Bone marrow (tissue), 2 donors: ENCODE data around the gene GRID1.
"Not testable (repeated sequence)": the region's sequence is repeated elsewhere in the genome, so short reads cannot be mapped to it uniquely, and the experiment has no call there.

ENCODE experiments used
- DNase-seq, 2 donors: peaks; one replicate each; lab custom pipeline; 2025; lab: John Stamatoyannopoulos, UW

Gene GRID1

DNA sequence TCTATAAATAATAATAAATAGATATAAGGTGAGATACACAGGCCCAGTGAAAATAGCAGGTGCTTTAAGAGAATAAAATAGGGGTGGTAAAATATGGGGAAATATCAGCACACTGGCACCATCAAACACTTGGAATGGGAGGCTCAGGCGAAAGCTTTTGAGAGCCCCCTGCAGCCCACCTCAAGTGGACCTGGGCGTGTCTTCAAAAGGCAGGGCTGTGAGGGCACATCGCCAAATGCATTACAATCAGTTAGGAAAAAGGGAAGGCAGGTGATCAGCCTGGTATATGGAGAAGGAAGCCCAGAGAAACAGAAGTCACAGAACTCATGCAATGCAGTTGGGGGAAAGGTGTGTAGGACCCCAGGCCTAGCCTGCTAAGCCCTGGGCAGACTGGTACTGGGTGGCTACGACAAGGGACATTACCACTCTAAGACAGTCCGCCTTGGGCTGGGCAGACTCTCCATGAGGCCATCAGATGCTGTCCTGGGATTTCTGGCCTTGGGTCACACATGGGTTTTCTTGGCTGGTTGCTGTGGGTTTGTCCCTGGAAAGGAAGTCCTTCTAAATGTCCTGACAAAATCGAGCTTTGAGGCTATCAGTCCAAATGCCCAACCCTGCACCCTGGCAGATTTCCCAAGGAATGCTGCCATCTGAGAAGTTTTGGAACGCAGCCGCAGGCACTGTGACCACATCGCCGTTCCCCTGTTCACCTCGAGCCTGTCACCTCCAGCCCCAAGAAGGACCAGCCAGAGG, 330.6 kb downstream of the GRID1 start:
- no peak for DNase-seq

GRCh38 chr10:86034710-86035109, 331.9 kb downstream of the GRID1 start:
- DNase-seq: no peak

DNA sequence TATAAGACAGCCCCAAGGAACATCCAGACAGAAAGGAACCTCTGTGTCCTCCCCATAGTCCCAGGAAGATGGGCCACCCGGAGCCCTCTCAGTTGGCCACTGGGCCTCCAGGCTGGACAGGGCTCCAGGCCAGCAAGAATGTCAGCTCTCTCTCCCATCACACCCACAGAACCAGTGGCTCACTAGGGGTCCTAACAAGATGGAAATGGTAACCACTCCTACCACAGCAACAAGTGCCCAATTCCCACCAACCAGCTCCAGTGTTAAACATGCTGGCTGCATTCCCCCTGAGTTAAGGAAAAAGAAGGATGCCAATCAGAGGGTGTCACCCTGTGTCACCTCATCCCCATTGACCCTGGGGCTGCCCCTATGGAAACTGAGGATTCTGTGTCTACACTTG, 333.0 kb downstream of the GRID1 start:
- DNase-seq: no peak

DNA sequence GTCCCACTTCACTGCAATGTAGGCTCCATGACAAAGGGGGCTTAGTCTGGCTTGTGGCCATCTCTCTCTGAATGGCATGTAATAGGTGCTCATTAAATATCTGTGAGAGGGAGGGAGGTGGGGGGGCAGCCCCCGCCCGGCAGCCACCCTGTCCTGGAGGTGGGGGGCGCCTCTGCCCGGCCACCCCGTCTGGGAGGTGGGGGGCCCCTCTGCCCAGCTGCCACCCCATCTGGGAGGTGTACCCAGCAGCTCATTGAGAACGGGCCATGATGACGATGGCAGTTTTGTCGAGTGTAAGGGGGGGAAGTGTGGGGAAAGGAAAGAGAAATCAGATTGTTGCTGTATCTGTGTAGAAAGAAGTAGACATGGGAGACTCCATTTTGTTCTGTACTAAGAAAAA, 334.5 kb downstream of the GRID1 start:
- not testable (repeated sequence) for DNase-seq

DNA sequence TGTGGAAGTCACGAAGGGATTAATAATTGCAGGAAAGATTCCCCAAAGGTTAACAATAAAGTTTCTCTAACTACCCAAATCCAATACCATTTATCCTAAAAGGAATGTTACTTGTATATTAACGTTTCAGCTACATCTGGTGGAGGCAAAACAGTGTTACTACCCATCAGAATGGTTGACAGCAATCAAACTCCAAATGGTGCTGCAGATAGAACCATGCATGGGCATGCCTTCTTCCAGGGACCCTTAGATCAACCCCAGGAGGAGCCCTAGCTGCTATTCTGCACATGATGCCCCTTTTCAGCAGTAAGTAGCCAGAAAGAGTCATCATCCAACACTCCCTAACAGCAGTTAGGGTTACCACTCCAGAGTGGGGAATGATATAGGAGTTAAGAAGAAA, 336.3 kb downstream of the GRID1 start:
- no peak for DNase-seq

DNA sequence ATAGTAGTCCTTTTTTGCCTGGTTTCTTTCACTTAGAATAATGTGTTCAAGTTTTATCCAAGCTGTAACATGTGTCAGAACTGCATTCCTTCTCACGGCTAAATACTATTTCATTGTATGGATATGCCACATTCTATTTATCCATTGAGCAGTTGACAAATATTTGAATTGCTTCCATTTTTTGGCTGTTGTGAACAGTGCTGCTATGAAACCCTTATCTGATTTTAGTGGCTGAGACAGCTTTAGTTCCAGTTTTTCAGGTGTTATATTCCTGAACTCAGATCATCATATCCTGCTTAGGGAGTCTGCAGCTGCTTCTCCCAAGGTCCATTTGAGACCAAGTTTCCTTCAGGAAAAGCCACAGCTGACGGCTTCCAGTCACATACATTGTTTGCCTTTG, 339.2 kb downstream of the GRID1 start:
- no peak for DNase-seq

DNA sequence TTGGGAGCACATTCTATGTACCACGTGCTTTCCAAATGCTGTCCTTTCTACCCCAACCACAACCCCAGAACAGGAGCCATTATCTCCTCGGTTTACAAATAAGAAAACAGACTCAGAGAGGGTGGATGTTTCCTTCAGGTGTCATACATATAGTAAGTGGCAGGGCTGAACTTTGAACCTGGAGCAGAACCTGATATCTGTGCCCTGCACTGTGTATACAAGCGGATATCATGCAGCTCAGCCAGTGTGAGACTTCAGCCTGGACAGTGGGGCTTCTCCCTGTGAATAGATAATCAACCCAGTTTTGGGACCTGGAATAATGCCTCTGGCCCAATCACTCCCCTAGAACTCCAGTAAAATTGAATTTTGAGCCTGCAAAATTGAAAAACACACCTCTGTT, 341.1 kb downstream of the GRID1 start:
- no peak for DNase-seq

- DNase-seq: no peak
Observed at GRCh38 chr10:86024281-86025041, 342.1 kb downstream of the GRID1 start.

- DNase-seq: no peak
Observed at GRCh38 chr10:86023931-86024280, 342.7 kb downstream of the GRID1 start.

DNA sequence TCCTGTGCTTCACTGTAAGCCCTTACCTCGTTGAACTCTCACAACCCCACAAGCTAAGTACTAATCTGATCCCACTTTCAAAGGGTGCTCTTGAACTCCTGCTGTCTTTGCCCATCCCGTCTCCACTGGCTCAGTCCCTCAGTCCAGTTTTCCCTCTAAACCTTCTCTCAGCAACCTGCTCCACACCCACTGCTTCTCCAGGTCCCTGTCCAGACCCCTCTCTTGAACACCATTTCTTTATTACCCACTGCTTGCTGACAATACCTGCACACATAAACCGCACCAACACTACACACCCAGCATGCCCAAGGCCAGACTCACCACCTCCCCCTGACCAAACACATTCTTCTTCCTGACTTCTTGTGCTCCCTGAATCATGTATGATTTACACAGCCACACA, 343.3 kb downstream of the GRID1 start:
- DNase-seq: no peak

GRCh38 chr10:86022906-86023305, 343.7 kb downstream of the GRID1 start:
- no peak for DNase-seq

GRCh38 chr10:86020134-86020533, 346.5 kb downstream of the GRID1 start:
- no peak for DNase-seq

DNA sequence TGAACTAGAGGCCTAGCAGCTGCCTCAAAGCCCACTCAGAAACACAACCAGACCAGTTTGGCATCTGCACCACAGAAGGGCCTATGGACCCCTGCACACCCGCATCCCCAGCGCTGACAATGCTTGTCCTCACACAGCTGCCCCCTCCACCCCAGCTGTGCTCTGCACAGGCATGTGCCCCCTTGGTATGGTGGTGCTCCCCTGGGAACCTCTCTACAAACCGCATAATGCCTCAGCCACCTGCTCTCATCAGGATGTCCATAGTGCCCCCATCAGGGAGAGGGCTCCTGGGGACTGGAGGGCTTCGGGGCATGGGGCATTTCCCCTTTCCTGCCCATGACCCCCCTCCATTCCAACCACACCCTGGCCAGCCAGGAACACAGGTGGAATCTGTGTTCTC, 347.5 kb downstream of the GRID1 start:
- DNase-seq: no peak

DNA sequence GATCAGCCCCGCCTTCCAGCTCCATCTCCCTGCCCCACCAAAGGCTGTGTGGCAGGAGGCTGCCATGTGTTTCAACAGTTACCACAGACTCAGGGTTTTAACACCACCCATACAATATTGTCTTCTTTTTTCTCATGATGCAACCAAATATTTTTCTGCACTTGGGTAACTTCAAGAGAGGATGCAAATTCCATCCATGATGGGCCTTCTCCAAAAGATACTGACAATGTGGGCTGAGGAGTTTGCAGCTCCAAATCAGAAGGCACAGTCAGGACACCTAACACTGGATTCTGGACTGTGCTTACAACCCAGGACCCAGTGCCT, 347.9 kb downstream of the GRID1 start:
- no peak for DNase-seq

DNA sequence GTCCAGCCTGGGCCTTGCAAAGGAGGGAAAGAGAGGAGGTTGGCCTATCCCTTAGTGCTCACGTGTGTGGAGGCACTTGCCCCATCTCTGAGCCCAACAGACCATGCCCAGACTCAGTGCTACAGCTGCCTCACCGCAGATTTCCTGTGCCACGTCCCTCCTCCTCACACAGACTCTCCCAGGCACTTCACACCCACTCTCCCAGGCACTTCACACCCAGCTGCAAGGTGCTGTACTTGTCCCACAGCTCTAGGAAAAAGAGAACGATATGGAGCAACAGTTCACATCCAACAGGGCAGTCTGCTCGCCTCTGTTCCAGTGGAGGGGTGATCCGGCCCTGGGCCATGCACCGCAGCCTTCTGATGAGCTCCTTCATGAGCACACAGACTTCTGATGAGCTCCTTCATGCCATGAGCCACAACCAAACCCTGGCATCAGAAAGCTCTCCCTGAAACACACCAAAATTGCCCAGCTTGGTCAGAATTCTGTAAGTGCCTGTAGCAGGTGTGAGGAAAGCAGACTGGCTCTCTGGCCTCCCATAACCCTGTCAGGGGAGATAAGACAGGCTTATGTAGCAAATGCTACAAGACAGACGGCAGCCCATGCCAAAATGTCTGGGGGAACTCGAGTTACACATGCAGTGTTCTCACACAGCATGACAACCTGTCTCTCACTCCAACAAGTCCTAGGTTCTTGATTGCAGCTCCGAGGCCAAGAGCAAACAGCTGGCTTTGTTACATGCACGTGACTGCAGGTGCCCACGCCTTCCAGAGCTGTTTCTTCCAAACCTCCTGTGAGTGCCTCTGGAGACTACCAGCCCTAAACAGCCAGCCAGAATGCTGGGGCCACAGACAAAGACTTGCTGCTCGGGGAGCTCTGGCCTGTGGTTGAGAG, 348.5 kb downstream of the GRID1 start:
- DNase-seq: no peak

DNA sequence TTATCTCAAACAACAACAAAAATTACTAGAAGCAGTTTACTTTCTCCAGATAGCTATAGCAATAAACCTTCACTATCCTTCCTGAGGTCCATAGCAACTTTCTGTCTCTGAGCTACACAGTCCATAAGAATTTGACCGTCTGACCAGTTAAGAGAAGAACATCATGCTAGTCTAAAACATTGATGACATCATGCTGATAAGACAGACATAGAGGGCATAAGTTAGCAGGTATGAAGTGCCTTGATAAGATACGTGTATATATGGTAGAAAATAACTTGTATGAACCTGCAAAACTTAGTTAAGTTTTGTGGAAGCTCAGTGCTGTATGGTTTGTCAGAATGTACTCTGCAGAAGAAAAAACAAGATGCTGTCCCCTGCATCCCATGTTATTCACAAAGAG, 353.0 kb downstream of the GRID1 start:
- DNase-seq: no peak

DNA sequence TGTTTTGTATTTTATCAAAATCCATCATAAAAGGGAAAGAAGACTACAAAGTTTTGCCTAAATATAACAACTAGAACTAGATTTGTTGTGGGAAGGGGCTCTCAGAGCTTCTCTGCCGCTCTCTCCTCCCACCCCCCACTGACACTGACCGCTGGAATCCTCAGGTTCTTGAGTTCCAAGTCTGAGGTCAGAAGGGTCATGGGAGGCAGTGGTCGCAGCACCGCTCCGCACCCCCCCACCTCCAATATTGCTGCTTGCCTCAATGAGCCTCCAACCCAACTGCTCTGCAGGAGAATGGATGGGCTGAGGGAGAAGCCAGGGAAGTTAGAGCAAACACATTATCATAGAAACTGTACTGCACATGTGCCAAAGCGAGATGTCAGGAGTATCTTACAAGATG, 359.4 kb downstream of the GRID1 start:
- DNase-seq: no peak

GRCh38 chr10:86004337-86004736, 362.3 kb downstream of the GRID1 start:
- no peak for DNase-seq

- DNase-seq: no peak
Observed at GRCh38 chr10:86003201-86003621, 363.4 kb downstream of the GRID1 start.

GRCh38 chr10:86001521-86001920, 365.1 kb downstream of the GRID1 start:
- no peak for DNase-seq

DNA sequence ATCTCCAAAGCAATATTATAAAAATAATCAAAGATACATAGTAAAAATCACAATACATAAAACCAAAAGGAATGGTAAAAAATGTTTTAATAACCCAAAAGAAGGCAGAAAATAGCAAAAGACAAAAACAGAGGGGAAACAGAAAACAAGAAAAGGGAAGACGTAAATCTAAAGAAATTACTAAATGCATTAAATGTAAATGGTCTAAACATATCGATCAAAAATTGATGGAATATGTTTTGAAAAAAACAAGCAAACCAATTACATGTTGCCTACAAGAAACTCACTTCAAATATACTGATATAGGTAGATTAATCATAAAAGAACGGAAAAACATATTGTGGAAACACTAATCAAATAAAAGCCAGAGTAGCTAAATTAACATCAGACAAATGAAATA, 369.1 kb downstream of the GRID1 start:
- no peak for DNase-seq

GRCh38 chr10:85995791-85996190, 370.8 kb downstream of the GRID1 start:
- no peak for DNase-seq
